Body of pancreas (tissue), 4 donors: ENCODE measurements around the gene TCOF1. TPM values are rescaled to one million over a fixed set of nuclear protein-coding genes. Genes with fewer than 3 reads are reported as not detected.

ENCODE experiments used
- ATAC-seq: fragments of 150-250 bp; one replicate; pipeline ENCODE4 v1.9.1; 2016
- DNase-seq, 4 donors: peaks; one replicate each; pipeline ENCODE4 v3.0.0-alpha.2; 2019
- H3K27ac ChIP-seq, 4 donors: fragments of 200-600 bp; sonication (generic); 1 replicate in 3 of 4; 2 replicates in 1 of 4; pipeline versions ENCODE4 v1.5.1 to v1.6.1; 2016 to 2019; ENCODE audit warnings: mild to moderate bottlenecking in 1 of 4, mixed read lengths in 1 of 4, moderate library complexity in 1 of 4
- H3K27me3 ChIP-seq, 2 donors: fragments of 200-600 bp; sonication (generic); one replicate each; pipeline ENCODE4 v1.6.0; 2016; ENCODE audit warnings: mild to moderate bottlenecking in 1 of 2
- H3K36me3 ChIP-seq, 2 donors: fragments of 200-600 bp; sonication (generic); replicated peaks in 1 of 2; 2 replicates each; pipeline ENCODE4 v1.5.1; 2016; ENCODE audit warnings: low read depth in 2 of 2; ENCODE audit not compliant: insufficient read depth in 1 of 2
- H3K4me1 ChIP-seq: fragments of 200-600 bp; sonication (generic); one replicate; pipeline ENCODE4 v1.6.0; 2016
- H3K4me3 ChIP-seq, 2 donors: fragments of 200-600 bp; sonication (generic); 1 replicate in 1 of 2; 2 replicates in 1 of 2; pipeline ENCODE4 v1.5.1; 2016 to 2019
- H3K9me3 ChIP-seq, 3 donors: fragments of 200-600 bp; sonication (generic); 1 replicate in 2 of 3; 2 replicates in 1 of 3; pipeline ENCODE4 v1.5.1; 2016
- CTCF ChIP-seq, 7 experiments: fragments of 450-650 bp in 4 of 7; fragments of 200-600 bp in 3 of 7; sonication (generic) in 3 of 7; IDR thresholded peaks; one replicate each; pipeline ENCODE4 v1.5.1; 2016 to 2019; ENCODE audit warnings: antibody characterized with exemption in 7 of 7
- POLR2A ChIP-seq, 3 donors: fragments of 450-650 bp; IDR thresholded peaks; one replicate each; pipeline ENCODE4 v1.6.1; 2016; ENCODE audit warnings: antibody characterized with exemption in 3 of 3, mild to moderate bottlenecking in 2 of 3
- WGBS, 2 donors: methylation state at CpG; one replicate each; pipeline ENCODE4 v1.1.5; 2017; 5-methylcytosine and 5-hydroxymethylcytosine counted together
- intact Hi-C: fragments of 100-400 bp; cut with DNase I; formaldehyde crosslinking; loops from one replicate; pipeline ENCODE4 v1.15.1; 2023
- total RNA-seq, 2 donors: library from RNA; depleted of rRNA; stranded (reverse); fragments of >200 nt; gene quantifications; one replicate each; pipeline ENCODE4 v1.1.0, GENCODE V29; 2016

Gene TCOF1
- total RNA-seq, 2 donors from 2014 or later: 18.9 to 23.4 TPM

GRCh38 chr5:150402901-150403342 is 45.4 kb downstream of the TCOF1 start:
- Histone ChIP-seq H3K4me1 (no peaks in the 10 kb centered on the region), H3K27me3 (no peaks in the 10 kb centered on the region), H3K27ac (no peak overlapping the region), H3K36me3 (peaks cover 0 to 24% of the 10 kb centered on the region in 2 donors), H3K4me3 (no peak overlapping the region), H3K9me3 (no peaks in the 10 kb centered on the region)
- DNase-seq (no peak), ATAC-seq (no peak)
- no peak for TF ChIP-seq CTCF (IDR thresholded peaks at IDR 0.05)
- no peak for TF ChIP-seq POLR2A (IDR thresholded peaks at IDR 0.05)
- intact Hi-C loops: no loop called here
- WGBS, 2 donors: 95 to 96% methylated on average over 9 to 12 of the region's 12 CpGs

- 36 to 52% methylated on average over 5 of the region's 5 CpGs for WGBS, 2 donors
- Histone ChIP-seq H3K27me3 (no peaks in the 10 kb centered on the region), H3K4me3 (no peak overlapping the region), H3K36me3 (peaks cover 0 to 17% of the 10 kb centered on the region in 2 donors), H3K4me1 (no peaks in the 10 kb centered on the region), H3K9me3 (no peaks in the 10 kb centered on the region), H3K27ac (no peak overlapping the region)
- intact Hi-C loops: no loop called here
- ATAC-seq (no peak), DNase-seq (no peak)
- TF ChIP-seq CTCF (IDR thresholded peaks at IDR 0.05) (no peak), POLR2A (IDR thresholded peaks at IDR 0.05) (no peak)
Observed at GRCh38 chr5:150404121-150404520, 46.6 kb downstream of the TCOF1 start.

GRCh38 chr5:150404535-150404934 is 47.0 kb downstream of the TCOF1 start:
- WGBS, 2 donors: 83 to 86% methylated on average over 10 of the region's 10 CpGs
- H3K27ac ChIP-seq: no peak overlapping the region
- no peaks in the 10 kb centered on the region for H3K9me3 ChIP-seq
- H3K4me1 ChIP-seq: no peaks in the 10 kb centered on the region
- H3K36me3 ChIP-seq: peaks cover 0 to 16% of the 10 kb centered on the region in 2 donors
- ATAC-seq (no peak), DNase-seq (no peak)
- TF ChIP-seq POLR2A (IDR thresholded peaks at IDR 0.05) (no peak), CTCF (IDR thresholded peaks at IDR 0.05) (no peak)
- H3K4me3 ChIP-seq: no peak overlapping the region
- no peaks in the 10 kb centered on the region for H3K27me3 ChIP-seq
- intact Hi-C loops: no loop called here

GRCh38 chr5:150404941-150405816 is 47.7 kb downstream of the TCOF1 start:
- Histone ChIP-seq H3K36me3 (peaks cover 0 to 16% of the 10 kb centered on the region in 2 donors), H3K27ac (no peak overlapping the region), H3K4me3 (no peak overlapping the region), H3K27me3 (no peaks in the 10 kb centered on the region), H3K4me1 (peaks cover 5% of the 10 kb centered on the region), H3K9me3 (no peaks in the 10 kb centered on the region)
- intact Hi-C loops: no loop called here
- ATAC-seq (no peak), DNase-seq (no peak)
- TF ChIP-seq POLR2A (IDR thresholded peaks at IDR 0.05) (no peak), CTCF (IDR thresholded peaks at IDR 0.05) (no peak)
- 78 to 89% methylated on average over 6 to 9 of the region's 9 CpGs for WGBS, 2 donors
